HG02840 (cell line): Measurements from ENCODE around the gene S1PR1.
"Not testable (repeated sequence)": the region's sequence is repeated elsewhere in the genome, so short reads cannot be mapped to it uniquely, and the experiment has no call there.

Source experiments
- ATAC-seq: cut with Tn5 transposase; IDR thresholded peaks from one replicate; pipeline ENCODE4 v1.9.1; 2021; ENCODE audit warnings: mild to moderate bottlenecking, moderate library complexity, moderate number of reproducible peaks; ENCODE audit not compliant: unreplicated experiment, low FRiP score

Gene S1PR1

DNA sequence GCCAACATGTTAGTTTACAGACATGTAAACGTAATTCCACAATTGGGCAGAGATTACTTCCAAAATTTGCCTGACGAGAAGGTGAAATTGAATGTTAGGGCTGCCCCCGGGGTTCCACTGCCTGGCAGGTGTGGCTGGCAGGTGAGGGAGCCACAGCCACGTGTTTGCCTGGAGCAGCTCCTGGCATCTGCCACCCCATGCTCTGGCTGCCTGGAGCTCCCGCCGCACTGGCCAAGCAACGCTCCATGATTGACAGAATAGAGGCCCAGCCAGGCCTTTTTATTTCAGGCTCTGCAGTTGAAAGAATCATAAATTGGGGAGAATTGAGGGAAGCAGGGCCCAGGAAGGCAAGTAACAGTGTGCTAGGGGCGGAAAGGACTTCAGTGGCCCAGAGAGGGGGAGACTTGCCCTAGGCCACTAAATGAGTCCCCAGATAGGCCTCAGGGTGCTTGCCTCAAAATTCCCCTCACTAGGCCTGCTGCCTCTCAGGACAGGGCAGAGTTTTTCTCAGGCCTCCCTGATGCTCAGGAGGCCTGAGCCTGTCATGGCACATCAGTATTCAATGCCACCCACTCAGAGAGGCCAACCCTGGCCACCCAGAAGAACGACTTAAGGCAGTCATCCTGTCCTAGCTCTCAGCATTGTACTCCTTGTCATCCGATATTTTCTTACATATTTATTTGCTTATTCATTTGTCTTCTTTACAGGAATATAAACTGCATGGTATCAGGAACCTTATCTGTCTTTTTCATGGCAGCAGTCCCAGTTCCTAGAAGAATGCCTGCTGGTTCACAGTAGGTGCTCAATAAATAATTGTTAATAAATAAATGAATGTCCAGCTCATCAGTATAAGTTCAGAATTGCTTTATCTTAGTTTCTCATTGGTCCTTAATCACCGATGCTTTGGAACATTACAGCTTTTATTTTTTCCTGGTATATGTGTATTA, 16.6 kb upstream of the S1PR1 start:
- no peak for ATAC-seq

GRCh38 chr1:101220906-101221305, 15.9 kb upstream of the S1PR1 start:
- ATAC-seq: no peak

DNA sequence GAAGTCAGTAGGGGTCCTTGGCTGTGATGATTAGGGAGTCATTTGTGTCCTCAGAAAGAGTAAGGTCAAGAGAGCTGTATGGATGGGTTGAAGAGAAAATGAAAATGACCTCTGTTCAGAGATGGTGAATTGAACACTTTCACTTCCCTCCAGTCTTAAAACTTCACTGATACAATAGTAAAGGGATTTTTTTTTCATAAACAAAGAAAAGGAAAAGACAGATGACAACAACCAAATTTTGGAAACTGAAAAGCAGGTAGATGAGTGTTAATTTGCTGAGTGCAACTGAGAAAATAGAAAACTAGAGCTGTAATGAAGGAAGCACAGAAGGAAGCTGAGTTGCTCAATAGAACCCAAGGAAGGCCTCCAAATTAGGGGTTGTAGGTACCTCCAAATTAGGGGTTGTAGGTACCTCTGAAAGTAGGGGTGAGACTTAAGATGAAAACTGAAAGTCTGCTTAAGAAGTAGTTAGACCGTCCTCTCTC, 14.8 kb upstream of the S1PR1 start:
- peak; percentile 99 for ATAC-seq

DNA sequence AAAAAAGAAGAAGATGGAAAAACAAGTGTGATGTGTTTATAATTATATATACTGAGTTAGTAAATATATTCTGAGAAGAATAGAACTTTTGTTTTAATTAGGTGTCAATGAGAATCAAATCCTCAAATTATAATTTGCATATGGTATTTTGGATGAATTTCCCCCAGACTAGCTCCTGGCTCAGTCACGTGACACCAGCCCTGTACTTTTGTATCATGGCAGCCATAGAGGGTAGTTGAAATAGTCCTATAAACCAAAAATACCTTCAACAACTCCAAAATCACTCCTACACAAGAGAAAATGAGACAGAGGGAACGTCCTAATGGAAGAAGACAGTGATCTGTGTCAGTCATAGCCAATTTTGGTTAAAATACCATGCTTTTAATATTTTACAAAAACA, 9.0 kb upstream of the S1PR1 start:
- no peak for ATAC-seq

DNA sequence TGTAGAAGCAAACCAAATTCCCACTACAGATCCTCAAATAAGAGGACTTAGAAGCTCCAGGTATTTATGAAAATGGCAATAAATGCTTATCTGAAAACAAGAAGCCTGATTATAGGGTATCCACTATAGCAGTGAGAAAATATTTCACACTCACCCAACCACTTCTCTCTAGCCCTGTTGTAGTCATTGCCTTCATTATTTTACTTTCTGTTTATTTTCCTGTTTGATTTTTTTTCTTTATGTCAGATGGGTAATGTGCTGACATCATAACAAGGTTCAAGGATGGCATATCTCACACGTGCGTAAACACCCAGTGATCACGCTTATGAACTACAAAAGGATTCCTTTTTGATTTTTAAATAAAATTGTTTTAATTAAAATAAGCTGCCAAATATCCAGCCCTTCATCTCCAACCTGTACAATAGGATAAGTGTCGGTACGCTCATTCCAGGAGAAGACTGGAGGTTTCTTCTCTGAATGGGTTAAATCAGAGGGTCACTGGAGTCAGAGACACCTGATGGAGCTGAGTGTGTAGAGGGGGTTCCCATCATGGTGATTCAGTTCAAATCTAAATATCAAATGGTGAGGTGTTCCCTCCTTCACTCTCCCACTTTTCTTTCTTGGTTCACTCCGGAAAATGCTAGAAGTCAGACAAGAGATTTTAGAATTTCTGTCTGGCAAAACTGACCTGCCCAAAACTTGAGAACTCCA, 8.2 kb upstream of the S1PR1 start:
- ATAC-seq: no peak

DNA sequence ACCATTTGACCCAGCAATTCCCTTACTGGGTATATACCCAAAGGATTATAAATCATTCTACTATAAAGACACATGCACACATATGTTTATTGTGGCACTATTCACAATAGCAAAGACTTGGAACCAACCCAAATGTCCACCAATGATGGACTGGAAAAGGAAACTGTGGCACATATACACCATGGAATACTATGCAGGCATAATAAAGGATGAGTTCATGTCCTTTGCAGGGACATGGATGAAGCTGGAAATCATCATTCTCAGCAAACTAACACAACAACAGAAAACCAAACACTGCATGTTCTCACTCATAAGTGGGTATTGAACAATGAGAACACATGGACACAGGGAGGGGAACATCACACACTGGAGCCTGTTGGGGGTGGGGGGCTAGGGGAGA, 4.6 kb upstream of the S1PR1 start:
- ATAC-seq: not testable (repeated sequence)

DNA sequence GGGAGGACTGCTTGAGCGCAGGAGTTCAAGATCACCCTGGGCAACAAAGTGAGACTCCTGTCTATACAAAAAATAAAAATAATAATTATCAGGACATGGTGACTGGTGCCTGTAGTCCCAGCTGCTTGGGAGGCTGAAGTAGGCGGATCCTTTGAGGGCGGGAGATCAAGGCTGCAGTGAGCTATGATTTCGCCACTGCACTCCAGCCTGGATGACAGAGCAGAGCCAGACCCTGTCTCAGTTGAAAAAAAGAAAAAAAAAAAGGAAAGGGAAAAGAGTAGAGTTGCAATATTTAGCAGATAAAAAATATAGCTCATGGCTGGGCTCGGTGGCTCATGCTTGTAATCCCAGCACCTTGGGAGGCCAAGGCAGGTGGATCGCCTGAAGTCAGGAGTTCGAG, 3.3 kb upstream of the S1PR1 start:
- no peak for ATAC-seq

DNA sequence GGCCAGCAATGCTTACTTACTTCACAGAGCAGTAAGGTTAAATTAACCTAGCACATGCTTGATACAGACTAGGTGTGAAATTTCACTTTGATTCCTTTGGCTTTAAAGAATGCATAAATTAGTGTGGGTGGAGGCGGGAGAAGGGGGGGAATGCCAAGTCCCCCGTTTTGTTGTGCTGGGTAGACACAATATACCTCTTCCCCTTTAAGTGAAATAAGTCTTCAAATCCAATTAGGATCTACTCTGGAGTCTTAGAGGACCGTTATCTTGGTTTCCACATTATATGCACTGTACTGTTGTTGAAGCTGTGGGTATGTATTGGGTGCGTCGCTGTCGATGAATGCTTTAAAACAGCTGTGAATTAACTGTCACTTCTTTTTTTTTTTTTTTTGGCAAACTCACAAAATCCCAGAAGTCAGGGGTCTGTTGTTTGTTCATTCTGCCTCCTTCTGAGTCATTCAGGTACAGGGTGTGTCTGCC, 1.6 kb upstream of the S1PR1 start:
- ATAC-seq: peak; percentile 0

GRCh38 chr1:101235696-101236515, 913 bp upstream of the S1PR1 start:
- peak; percentile 57 for ATAC-seq

DNA sequence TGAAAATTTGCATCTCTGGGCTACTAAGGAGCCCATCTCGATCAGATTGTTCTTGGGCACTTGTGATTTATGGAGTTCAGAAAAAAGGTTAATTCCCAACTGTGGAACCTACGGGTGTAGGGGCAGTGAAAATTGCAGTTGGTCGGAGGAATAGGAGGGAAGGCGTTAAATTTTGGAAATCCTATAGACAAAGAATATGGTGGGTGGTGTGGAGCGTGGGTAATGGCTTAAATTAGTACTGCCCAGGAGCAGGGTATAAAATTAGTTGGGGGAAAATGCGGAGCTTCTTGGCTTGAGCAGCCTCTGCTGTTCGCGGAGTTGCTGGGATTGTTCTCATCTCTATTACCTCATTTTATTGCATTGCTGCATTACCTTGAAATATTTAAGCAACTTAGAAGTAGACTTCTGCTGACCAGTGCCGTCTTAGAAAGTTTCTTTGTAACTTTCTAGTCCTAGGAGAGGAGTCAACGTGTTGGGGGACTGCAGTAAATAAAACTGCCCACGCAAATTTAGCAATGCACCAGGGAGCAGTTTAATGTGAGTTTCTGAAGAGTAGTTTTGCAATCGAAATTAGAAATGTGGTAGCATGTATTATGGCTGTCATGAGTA, 514 bp downstream of the S1PR1 start:
- ATAC-seq: no peak

- ATAC-seq: no peak
Measured at GRCh38 chr1:101238031-101238628, 1.3 kb downstream of the S1PR1 start.

DNA sequence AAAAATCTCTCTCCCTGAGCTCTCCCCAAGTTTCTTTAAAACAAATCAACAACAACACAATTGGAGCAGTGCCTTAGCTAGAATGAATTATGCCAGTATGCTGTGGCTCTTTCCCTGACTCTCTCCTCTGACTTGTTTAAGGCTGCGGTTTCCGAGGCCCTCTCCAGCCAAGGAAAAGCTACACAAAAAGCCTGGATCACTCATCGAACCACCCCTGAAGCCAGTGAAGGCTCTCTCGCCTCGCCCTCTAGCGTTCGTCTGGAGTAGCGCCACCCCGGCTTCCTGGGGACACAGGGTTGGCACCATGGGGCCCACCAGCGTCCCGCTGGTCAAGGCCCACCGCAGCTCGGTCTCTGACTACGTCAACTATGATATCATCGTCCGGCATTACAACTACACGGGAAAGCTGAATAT, 1.9 kb downstream of the S1PR1 start:
- ATAC-seq: peak; percentile 22

DNA sequence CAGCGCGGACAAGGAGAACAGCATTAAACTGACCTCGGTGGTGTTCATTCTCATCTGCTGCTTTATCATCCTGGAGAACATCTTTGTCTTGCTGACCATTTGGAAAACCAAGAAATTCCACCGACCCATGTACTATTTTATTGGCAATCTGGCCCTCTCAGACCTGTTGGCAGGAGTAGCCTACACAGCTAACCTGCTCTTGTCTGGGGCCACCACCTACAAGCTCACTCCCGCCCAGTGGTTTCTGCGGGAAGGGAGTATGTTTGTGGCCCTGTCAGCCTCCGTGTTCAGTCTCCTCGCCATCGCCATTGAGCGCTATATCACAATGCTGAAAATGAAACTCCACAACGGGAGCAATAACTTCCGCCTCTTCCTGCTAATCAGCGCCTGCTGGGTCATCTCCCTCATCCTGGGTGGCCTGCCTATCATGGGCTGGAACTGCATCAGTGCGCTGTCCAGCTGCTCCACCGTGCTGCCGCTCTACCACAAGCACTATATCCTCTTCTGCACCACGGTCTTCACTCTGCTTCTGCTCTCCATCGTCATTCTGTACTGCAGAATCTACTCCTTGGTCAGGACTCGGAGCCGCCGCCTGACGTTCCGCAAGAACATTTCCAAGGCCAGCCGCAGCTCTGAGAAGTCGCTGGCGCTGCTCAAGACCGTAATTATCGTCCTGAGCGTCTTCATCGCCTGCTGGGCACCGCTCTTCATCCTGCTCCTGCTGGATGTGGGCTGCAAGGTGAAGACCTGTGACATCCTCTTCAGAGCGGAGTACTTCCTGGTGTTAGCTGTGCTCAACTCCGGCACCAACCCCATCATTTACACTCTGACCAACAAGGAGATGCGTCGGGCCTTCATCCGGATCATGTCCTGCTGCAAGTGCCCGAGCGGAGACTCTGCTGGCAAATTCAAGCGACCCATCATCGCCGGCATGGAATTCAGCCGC, 2.5 kb downstream of the S1PR1 start:
- no peak for ATAC-seq

GRCh38 chr1:101240041-101240430, 3.2 kb downstream of the S1PR1 start:
- no peak for ATAC-seq

- no peak for ATAC-seq
Measured at GRCh38 chr1:101241485-101242225, 4.8 kb downstream of the S1PR1 start.

- no peak for ATAC-seq
Measured at GRCh38 chr1:101242324-101243050, 5.7 kb downstream of the S1PR1 start.

DNA sequence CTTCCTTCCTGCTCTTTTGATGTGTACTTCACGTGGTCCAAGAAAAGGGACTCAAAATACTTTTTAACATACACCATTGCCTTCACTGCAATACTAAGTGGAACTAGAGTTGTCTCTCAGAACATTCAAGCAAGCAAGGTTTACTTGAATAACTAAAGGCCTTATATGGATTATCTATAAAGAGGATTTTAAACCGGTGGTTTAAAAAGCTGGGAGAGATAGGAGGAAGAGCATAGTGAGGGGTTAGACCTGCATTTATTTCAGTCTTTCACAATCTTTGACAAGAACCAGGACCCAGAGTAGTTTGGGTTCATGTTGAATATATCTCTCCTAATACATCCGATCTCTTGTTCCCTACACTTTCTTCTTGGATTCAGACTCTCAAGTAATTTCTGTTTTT, 6.9 kb downstream of the S1PR1 start:
- no peak for ATAC-seq
